Amniotic stem cell (primary cell): ENCODE results near the gene CFAP299.

Experiments
- DNase-seq: peaks from one replicate; lab custom pipeline; 2025; lab: John Stamatoyannopoulos, UW

The CFAP299 gene

GRCh38 chr4:80925293-80925692 is 589.8 kb downstream of the CFAP299 start:
- DNase-seq = no peak

DNA sequence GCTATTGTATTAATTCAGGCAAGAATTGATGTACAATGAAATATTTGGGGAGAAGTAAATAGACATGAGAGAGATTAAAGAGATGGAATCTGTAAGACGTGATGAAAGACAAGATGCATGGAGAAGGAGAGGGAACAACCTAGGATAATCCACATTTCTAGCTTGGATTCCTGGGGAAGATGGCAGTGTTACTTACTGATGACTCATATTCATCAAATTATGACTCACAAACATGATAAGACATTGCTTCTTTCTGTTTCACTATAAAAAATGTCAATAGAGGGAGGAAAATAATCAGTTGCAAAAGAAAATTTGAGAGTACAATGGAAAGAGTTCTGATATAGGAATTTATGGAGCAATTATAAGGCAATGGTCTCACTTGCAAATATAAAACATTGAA is 590.9 kb downstream of the CFAP299 start:
- no peak for DNase-seq

DNA sequence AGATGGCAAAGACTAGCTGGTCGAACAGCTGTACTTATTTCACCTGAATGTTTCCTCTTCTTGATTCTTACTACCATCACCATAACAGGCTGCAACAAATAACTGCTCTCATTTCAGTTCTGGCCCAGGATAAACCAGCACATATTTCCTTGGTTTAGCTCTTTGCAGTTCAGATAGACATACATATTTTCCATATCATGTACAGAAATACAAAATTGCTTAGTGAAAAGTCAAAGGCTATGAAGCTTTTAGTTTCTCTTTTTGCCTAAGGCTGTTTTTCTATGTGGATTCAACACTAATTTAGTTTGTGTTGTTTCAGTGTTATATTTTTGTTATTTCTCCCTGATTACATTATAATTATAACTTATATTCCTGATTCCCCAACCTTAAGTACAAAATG is 591.4 kb downstream of the CFAP299 start:
- DNase-seq = no peak

- DNase-seq = no peak
Measured at GRCh38 chr4:80927420-80927819, 591.9 kb downstream of the CFAP299 start.

GRCh38 chr4:80931631-80932081 is 596.1 kb downstream of the CFAP299 start:
- DNase-seq = no peak

GRCh38 chr4:80948141-80948540 is 612.6 kb downstream of the CFAP299 start:
- DNase-seq = no peak

DNA sequence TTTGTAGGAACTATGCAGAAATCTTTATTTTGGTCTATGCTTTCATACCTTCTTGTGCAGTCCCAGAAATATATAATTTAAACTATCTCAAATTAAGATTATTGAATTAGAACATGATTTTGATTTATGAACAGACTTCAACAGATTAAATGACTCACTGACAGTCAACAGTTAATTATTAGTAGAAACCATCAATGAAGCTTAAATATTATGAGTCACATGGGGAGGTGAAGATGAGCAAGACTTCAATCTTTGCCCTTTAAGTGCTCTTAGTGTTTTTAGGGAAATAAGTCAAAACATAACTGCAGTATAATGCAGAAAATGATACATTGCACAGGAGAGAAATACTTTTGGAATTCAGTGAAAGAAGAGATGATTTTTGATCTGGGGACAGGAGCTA is 613.5 kb downstream of the CFAP299 start:
- no peak for DNase-seq

DNA sequence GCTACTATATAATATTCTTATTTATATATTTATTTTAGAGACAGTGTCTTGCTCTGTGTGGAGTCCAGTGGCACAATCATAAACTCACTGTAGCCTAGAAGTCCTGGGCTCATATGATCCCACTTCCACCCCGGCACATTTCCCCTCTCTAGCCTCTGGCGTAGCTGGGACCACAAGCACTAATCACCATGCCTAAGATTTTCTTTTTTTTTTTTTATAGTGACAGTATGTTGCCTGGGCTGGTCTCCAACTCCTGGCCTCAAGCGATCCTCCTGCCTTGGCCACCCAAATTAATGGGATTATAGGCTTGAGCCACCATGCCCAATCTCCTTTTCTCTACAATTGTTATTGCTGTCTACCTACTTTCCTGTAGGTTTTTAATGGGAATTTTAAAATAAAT is 620.9 kb downstream of the CFAP299 start:
- DNase-seq = no peak

- peak; percentile 5 for DNase-seq
Measured at GRCh38 chr4:80963051-80963450, 627.5 kb downstream of the CFAP299 start.

GRCh38 chr4:80967346-80967745 is 631.8 kb downstream of the CFAP299 start:
- no peak for DNase-seq

- DNase-seq = no peak
Measured at GRCh38 chr4:80980239-80980638, 644.7 kb downstream of the CFAP299 start.

- DNase-seq = no peak
Measured at GRCh38 chr4:80986011-80986410, 650.5 kb downstream of the CFAP299 start.

DNA sequence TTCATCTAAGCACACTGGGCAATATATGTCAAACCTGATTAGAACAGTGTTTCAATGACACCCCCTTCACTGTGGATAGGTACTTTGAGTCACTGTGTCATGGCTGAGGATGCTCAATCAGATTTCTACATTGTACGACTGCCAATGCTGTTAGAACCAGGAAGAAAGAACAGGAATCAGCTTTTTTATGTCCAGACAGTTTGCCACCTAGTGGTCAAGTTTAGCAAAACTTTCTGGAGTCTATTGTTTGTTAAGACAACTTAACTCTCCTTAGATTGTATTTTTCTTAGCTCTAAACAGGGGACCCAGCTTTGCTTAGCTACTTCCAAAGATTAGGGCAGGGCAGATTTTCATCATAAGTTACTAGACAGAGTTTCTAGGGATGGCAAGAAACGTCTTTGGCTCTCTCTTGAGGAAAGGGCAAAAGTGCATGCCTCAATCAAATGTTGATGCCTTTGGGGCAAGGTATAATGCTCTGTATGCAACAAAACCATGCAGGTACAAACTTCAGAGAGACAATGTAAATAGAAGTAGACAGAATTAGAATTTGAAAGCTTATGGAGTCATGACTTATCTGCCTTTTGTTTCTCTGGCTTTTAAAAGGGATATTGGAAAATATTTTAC is 654.5 kb downstream of the CFAP299 start:
- peak; percentile 29 for DNase-seq

GRCh38 chr4:80990851-80991250 is 655.3 kb downstream of the CFAP299 start:
- DNase-seq = no peak

- no peak for DNase-seq
Measured at GRCh38 chr4:80999943-81000342, 664.4 kb downstream of the CFAP299 start.

DNA sequence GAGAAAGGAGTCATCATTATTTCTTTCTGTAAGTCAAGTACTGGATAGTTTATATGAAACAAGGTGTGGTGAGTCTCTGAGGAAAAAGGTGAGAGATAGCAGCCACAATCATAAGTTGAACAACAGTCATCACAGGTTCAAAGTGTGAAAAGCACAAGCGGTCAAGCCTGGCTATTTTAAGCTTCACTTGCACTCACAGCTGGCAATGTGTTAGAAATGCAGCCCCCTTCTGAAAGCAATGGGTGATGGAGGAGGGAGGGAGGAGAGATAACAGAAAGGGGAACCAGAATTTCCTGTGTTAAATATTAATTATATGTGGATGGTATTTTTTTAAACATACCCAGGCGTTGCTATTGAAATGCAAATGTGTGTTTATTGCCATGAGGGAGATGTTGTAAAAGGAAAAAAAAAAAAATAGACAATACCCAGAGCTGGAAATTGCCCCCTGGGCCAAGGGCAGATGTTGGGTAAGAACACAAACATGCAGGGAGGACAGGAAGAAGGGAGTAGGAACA is 668.1 kb downstream of the CFAP299 start:
- no peak for DNase-seq

DNA sequence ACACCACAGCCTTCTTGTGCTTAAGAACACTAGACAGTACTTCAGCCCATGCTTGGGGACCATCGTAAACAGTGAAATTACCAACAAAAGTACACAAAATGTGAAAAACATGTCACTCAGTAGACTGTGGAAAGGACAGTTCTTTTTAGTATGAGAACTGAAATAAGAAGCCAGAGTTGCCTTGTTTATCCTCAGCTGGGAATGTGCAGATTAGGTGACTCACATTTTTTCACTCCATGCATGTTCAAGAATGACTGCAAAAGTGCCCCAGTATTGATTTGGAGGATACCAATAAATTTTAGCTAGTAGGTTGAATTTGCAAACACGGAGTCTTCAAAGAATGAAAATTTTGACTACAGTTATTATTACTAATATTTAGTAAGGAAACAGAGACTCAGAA is 671.9 kb downstream of the CFAP299 start:
- no peak for DNase-seq
